SK-N-SH (cell line): ENCODE measurements around the gene MEI1.

Experiments used
- CTCF ChIP-seq: fragments of 200-600 bp; sonication (generic); IDR thresholded peaks from 2 replicates; pipeline ENCODE4 v1.6.1; 2017; ENCODE audit warnings: antibody characterized with exemption, mild to moderate bottlenecking, moderate library complexity
- RAD21 ChIP-seq: IDR thresholded peaks from 2 replicates; pipeline ENCODE4 v1.6.1; 2012; ENCODE audit warnings: mild to moderate bottlenecking, low read length

GRCh38 chr22:41732096-41732772 is 32.9 kb downstream of the MEI1 start:
- no peak for TF ChIP-seq CTCF
- no peak for TF ChIP-seq RAD21
